ENCODE data around the gene TSPAN15. TPM values are rescaled to one million over a fixed set of nuclear protein-coding genes. Genes with fewer than 3 reads are reported as not detected.

Gene TSPAN15
- total RNA-seq, 2 donors from 2014 or later: 20.3 to 28.7 TPM

DNA sequence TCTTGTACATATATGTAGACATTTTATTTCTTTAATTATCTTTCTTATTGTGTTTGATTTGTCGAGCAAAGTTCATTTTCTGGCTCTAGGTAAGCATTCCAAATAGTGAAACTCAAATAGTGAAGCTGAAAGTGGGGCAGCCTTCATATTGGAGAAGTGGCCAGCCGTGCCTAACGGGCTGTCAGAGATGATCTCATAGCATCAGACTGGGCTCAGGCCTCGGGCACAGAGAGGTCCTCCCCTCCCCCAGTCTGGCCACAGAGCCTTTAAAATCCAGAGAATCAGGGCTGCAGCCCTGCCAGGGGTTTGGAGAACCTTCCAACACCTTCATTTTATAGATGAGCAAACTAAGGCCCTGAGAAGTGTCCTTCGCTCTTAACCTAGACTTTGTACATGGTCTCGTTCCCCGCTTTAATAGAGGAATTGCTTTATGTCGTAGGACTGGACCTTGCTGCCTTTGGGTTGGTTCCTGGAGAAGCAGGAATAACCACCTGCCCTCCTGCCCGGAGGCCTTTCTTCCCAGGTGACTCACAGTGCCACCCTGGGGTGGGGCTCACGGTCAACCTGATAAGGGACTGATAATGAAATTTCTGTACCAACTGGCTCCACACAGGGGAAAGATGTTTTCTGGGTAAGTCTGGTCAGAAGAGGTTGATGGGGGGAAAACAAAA, 7.3 kb downstream of the TSPAN15 start:
- H3K36me3 Mint-ChIP-seq (ENCODE audit: low read depth): no peaks in the 10 kb centered on the region
- DNase-seq (no peak), ATAC-seq (no peak)
- H3K27me3 Mint-ChIP-seq: no peaks in the 10 kb centered on the region
- no peaks in the 10 kb centered on the region for H3K9me3 ChIP-seq (ENCODE audit: control insufficient read depth, low read length, poor library complexity, severe bottlenecking)
- H3K4me1 Mint-ChIP-seq: peaks cover 33% of the 10 kb centered on the region
- no peak overlapping the region for H3K4me3 Mint-ChIP-seq
- H3K27ac Mint-ChIP-seq: peak overlapping the region; percentile 68

GRCh38 chr10:69459101-69459790, 8.0 kb downstream of the TSPAN15 start:
- H3K9me3 ChIP-seq (ENCODE audit: control insufficient read depth, low read length, poor library complexity, severe bottlenecking): no peaks in the 10 kb centered on the region
- ATAC-seq: no peak
- H3K4me1 Mint-ChIP-seq: peaks cover 38% of the 10 kb centered on the region
- H3K27ac Mint-ChIP-seq: peak overlapping the region; percentile 68
- H3K27me3 Mint-ChIP-seq: no peaks in the 10 kb centered on the region
- no peaks in the 10 kb centered on the region for H3K36me3 Mint-ChIP-seq (ENCODE audit: low read depth)
- no peak for DNase-seq
- H3K4me3 Mint-ChIP-seq: no peak overlapping the region

- ATAC-seq: no peak
- peak overlapping the region; percentile 68 for H3K27ac Mint-ChIP-seq
Measured at GRCh38 chr10:69459893-69460575, 8.8 kb downstream of the TSPAN15 start.

GRCh38 chr10:69460576-69461242, 9.4 kb downstream of the TSPAN15 start:
- no peaks in the 10 kb centered on the region for H3K27me3 Mint-ChIP-seq
- H3K27ac Mint-ChIP-seq: peak overlapping the region; percentile 68
- no peak for DNase-seq
- H3K4me1 Mint-ChIP-seq: peaks cover 45% of the 10 kb centered on the region
- H3K4me3 Mint-ChIP-seq: no peak overlapping the region
- ATAC-seq: no peak
- H3K36me3 Mint-ChIP-seq (ENCODE audit: low read depth): no peaks in the 10 kb centered on the region
- H3K9me3 ChIP-seq (ENCODE audit: control insufficient read depth, low read length, poor library complexity, severe bottlenecking): no peaks in the 10 kb centered on the region

More at GRCh38 chr10:69459893-69460575, 8.8 kb downstream of the TSPAN15 start:
- DNase-seq: no peak
- Mint-ChIP-seq H3K4me1 (peaks cover 42% of the 10 kb centered on the region), H3K4me3 (no peak overlapping the region), H3K36me3 (ENCODE audit: low read depth) (no peaks in the 10 kb centered on the region), H3K27me3 (no peaks in the 10 kb centered on the region)
- H3K9me3 ChIP-seq (ENCODE audit: control insufficient read depth, low read length, poor library complexity, severe bottlenecking): no peaks in the 10 kb centered on the region

GRCh38 chr10:69461243-69462025, 10.2 kb downstream of the TSPAN15 start:
- H3K9me3 ChIP-seq (ENCODE audit: control insufficient read depth, low read length, poor library complexity, severe bottlenecking): no peaks in the 10 kb centered on the region
- H3K4me3 Mint-ChIP-seq: no peak overlapping the region
- peaks cover 51% of the 10 kb centered on the region for H3K4me1 Mint-ChIP-seq
- no peaks in the 10 kb centered on the region for H3K27me3 Mint-ChIP-seq
- ATAC-seq: no peak
- DNase-seq: no peak
- peak overlapping the region; percentile 68 for H3K27ac Mint-ChIP-seq
- H3K36me3 Mint-ChIP-seq (ENCODE audit: low read depth): no peaks in the 10 kb centered on the region

DNA sequence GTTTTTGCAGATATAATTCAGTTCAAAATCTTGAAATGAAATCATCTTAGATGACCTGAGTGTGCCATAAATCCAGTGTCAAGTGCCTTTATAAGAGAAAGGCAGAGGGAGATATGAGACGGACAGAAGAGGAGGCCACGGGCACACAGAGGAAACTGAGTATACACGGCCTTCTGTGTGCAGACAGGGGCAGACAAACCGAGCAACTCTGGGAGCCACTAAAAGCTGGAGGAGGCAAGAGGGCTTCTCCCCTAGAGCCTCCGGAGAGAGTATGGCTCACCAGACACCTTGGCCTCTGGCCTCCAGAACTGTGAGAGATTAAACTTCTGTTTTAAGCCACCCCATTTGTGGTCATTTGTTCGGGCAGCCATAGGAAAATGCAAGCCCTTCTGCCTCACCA, 12.6 kb downstream of the TSPAN15 start:
- no peaks in the 10 kb centered on the region for H3K9me3 ChIP-seq (ENCODE audit: control insufficient read depth, low read length, poor library complexity, severe bottlenecking)
- peak overlapping the region; percentile 12 for H3K4me3 Mint-ChIP-seq
- ATAC-seq (no peak), DNase-seq (no peak)
- no peaks in the 10 kb centered on the region for H3K27me3 Mint-ChIP-seq
- H3K36me3 Mint-ChIP-seq (ENCODE audit: low read depth): no peaks in the 10 kb centered on the region
- peak overlapping the region; percentile 92 for H3K27ac Mint-ChIP-seq
- H3K4me1 Mint-ChIP-seq: peaks cover 59% of the 10 kb centered on the region

GRCh38 chr10:69464401-69464800, 13.1 kb downstream of the TSPAN15 start:
- Mint-ChIP-seq H3K4me1 (peaks cover 55% of the 10 kb centered on the region), H3K4me3 (no peak overlapping the region), H3K27ac (peak overlapping the region; percentile 92), H3K27me3 (no peaks in the 10 kb centered on the region), H3K36me3 (ENCODE audit: low read depth) (no peaks in the 10 kb centered on the region)
- ATAC-seq (no peak), DNase-seq (no peak)
- no peaks in the 10 kb centered on the region for H3K9me3 ChIP-seq (ENCODE audit: control insufficient read depth, low read length, poor library complexity, severe bottlenecking)

GRCh38 chr10:69464801-69465401, 13.6 kb downstream of the TSPAN15 start:
- ATAC-seq (peak; percentile 76), DNase-seq (no peak)
- peak overlapping the region; percentile 92 for H3K27ac Mint-ChIP-seq
- H3K9me3 ChIP-seq (ENCODE audit: control insufficient read depth, low read length, poor library complexity, severe bottlenecking): no peaks in the 10 kb centered on the region
- peaks cover 52% of the 10 kb centered on the region for H3K4me1 Mint-ChIP-seq
- no peaks in the 10 kb centered on the region for H3K27me3 Mint-ChIP-seq
- no peaks in the 10 kb centered on the region for H3K36me3 Mint-ChIP-seq (ENCODE audit: low read depth)
- peak overlapping the region; percentile 66 for H3K4me3 Mint-ChIP-seq

GRCh38 chr10:69465457-69466157, 14.3 kb downstream of the TSPAN15 start:
- DNase-seq: no peak
- Mint-ChIP-seq H3K36me3 (ENCODE audit: low read depth) (no peaks in the 10 kb centered on the region), H3K27me3 (no peaks in the 10 kb centered on the region), H3K27ac (peak overlapping the region; percentile 92), H3K4me3 (peak overlapping the region; percentile 66), H3K4me1 (peaks cover 57% of the 10 kb centered on the region)
- no peaks in the 10 kb centered on the region for H3K9me3 ChIP-seq (ENCODE audit: control insufficient read depth, low read length, poor library complexity, severe bottlenecking)
- ATAC-seq: peak; percentile 72

DNA sequence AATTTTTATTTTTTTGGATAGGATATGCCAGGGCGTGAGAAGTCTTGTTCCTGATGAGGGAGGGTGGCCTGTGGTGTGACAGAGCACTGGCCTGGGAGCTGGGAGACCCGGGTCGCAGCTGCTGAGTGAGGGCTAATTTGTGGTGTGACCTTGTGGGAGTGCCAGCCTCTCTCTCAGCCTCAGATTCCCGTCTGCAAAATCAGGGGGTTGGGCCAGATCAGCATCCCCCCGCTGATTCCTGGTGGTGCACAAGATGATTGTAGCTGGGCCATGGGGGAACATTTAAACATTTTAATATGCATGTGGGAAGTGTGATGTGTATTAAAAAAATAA, 14.9 kb downstream of the TSPAN15 start:
- Mint-ChIP-seq H3K4me3 (peak overlapping the region; percentile 49), H3K27ac (peak overlapping the region; percentile 92), H3K27me3 (no peaks in the 10 kb centered on the region), H3K4me1 (peaks cover 57% of the 10 kb centered on the region), H3K36me3 (ENCODE audit: low read depth) (no peaks in the 10 kb centered on the region)
- no peak for DNase-seq
- no peaks in the 10 kb centered on the region for H3K9me3 ChIP-seq (ENCODE audit: control insufficient read depth, low read length, poor library complexity, severe bottlenecking)
- no peak for ATAC-seq

DNA sequence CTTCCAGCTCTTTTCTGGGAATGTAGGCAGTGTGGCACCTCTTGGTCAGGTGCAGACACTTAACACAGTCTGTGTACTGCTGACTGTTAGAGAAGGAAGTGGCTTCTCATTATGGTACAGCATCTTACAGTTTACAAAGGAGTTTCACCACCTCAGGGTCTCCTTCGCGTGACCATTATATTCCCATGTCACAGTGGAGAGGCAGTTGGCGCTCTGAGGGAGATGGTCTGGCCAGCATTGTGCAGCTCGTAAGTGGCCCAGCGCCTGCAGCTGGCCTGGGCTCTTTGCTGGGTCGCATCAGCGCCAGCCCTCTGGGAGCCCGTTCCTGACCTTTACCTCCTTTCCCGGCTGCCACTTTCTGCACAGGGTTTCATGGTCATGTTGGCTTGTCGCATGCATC, 15.4 kb downstream of the TSPAN15 start:
- no peak for ATAC-seq

More for the DNA sequence above, 15.4 kb downstream of the TSPAN15 start:
- Mint-ChIP-seq H3K36me3 (ENCODE audit: low read depth) (no peaks in the 10 kb centered on the region), H3K27ac (peak overlapping the region; percentile 92), H3K27me3 (no peaks in the 10 kb centered on the region), H3K4me1 (peaks cover 57% of the 10 kb centered on the region), H3K4me3 (peak overlapping the region; percentile 49)
- H3K9me3 ChIP-seq (ENCODE audit: control insufficient read depth, low read length, poor library complexity, severe bottlenecking): no peaks in the 10 kb centered on the region
- no peak for DNase-seq

Measured in T-helper 17 cell (primary cell).